Neuronal stem cell (in vitro differentiated cells): ENCODE measurements around the gene STX16.
A peak's percentile ranks its signal among the peaks of the same experiment; 100 is the strongest.

Experiments used
- DNase-seq: peaks from one replicate; pipeline ENCODE4 v3.0.0-alpha.2; 2013; ENCODE audit warnings: low spot score
- H2AFZ ChIP-seq: one replicate; pipeline ENCODE4 v1.6.1; 2013; ENCODE audit warnings: mild to moderate bottlenecking, low read length, inconsistent platforms
- H2AK5ac ChIP-seq: 2 replicates; pipeline ENCODE4 v1.6.1; 2013; ENCODE audit warnings: low read depth, mild to moderate bottlenecking, inconsistent platforms, low read length, moderate library complexity, mixed read lengths
- H2BK120ac ChIP-seq: 2 replicates; pipeline ENCODE4 v1.6.1; 2013; ENCODE audit warnings: low read depth, mild to moderate bottlenecking, inconsistent platforms, low read length, moderate library complexity, mixed read lengths
- H2BK12ac ChIP-seq: one replicate; pipeline ENCODE4 v1.6.1; 2013; ENCODE audit warnings: low read length, inconsistent platforms
- H2BK15ac ChIP-seq: 2 replicates; pipeline ENCODE4 v1.6.1; 2013; ENCODE audit warnings: mild to moderate bottlenecking, low read length, inconsistent platforms, mixed read lengths
- H2BK5ac ChIP-seq: one replicate; pipeline ENCODE4 v1.6.1; 2013; ENCODE audit warnings: inconsistent platforms, mild to moderate bottlenecking, low read length, moderate library complexity
- H3K14ac ChIP-seq: one replicate; pipeline ENCODE4 v1.6.1; 2013; ENCODE audit warnings: low read length, inconsistent platforms
- H3K18ac ChIP-seq: 2 replicates; pipeline ENCODE4 v1.6.1; 2013; ENCODE audit warnings: low read length, inconsistent platforms
- H3K23ac ChIP-seq: 2 replicates; pipeline ENCODE4 v1.6.1; 2013; ENCODE audit warnings: low read depth, mild to moderate bottlenecking, mixed read lengths, low read length, inconsistent platforms; ENCODE audit not compliant: poor library complexity
- H3K27ac ChIP-seq: replicated peaks from 3 replicates; pipeline ENCODE4 v1.5.1; 2013; ENCODE audit warnings: low read length, inconsistent platforms
- H3K27me3 ChIP-seq, 3 experiments: 2 replicates each; pipeline ENCODE4 v1.6.1; 2013; ENCODE audit warnings: low read length in 3 of 3, mild to moderate bottlenecking in 2 of 3, inconsistent platforms in 1 of 3, low read depth in 1 of 3, mixed read lengths in 1 of 3, moderate library complexity in 1 of 3; ENCODE audit not compliant: control insufficient read depth in 3 of 3, insufficient read depth in 3 of 3
- H3K36me3 ChIP-seq, 2 donors: replicated peaks in 1 of 2; 2 replicates each; pipeline ENCODE4 v1.6.1; 2013; ENCODE audit warnings: low read length in 2 of 2; ENCODE audit not compliant: control insufficient read depth in 2 of 2, insufficient read depth in 2 of 2
- H3K4ac ChIP-seq: 2 replicates; pipeline ENCODE4 v1.6.1; 2013; ENCODE audit warnings: inconsistent platforms, mild to moderate bottlenecking, low read length, moderate library complexity
- H3K4me1 ChIP-seq, 2 donors: 1 replicate in 1 of 2; 2 replicates in 1 of 2; pipeline ENCODE4 v1.6.1; 2013; ENCODE audit warnings: low read length in 2 of 2, low read depth in 1 of 2; ENCODE audit not compliant: control insufficient read depth in 2 of 2, insufficient read depth in 1 of 2
- H3K4me2 ChIP-seq: one replicate; pipeline ENCODE4 v1.6.1; 2013; ENCODE audit warnings: mild to moderate bottlenecking, low read length, inconsistent platforms; ENCODE audit not compliant: insufficient read depth, poor library complexity, severe bottlenecking
- H3K4me3 ChIP-seq, 2 donors: 2 replicates each; pipeline ENCODE4 v1.5.1; 2013; ENCODE audit warnings: low read length in 2 of 2, mild to moderate bottlenecking in 2 of 2, inconsistent platforms in 1 of 2, moderate library complexity in 1 of 2
- H3K79me1 ChIP-seq: one replicate; pipeline ENCODE4 v1.6.1; 2013; ENCODE audit warnings: low read depth, mild to moderate bottlenecking, inconsistent platforms, low read length, moderate library complexity
- H3K9ac ChIP-seq: one replicate; pipeline ENCODE4 v1.6.1; 2013; ENCODE audit warnings: mild to moderate bottlenecking, low read depth, low read length, inconsistent platforms; ENCODE audit not compliant: poor library complexity
- H3K9me3 ChIP-seq, 2 donors: replicated peaks in 1 of 2; 2 replicates each; pipeline versions ENCODE3 to v1.6.1; 2013; ENCODE audit warnings: low read length in 2 of 2, mild to moderate bottlenecking in 2 of 2, inconsistent platforms in 1 of 2, low read depth in 1 of 2, mixed read lengths in 1 of 2, moderate library complexity in 1 of 2; ENCODE audit not compliant: control insufficient read depth in 2 of 2, insufficient read depth in 1 of 2
- H4K8ac ChIP-seq: one replicate; pipeline ENCODE4 v1.6.1; 2013; ENCODE audit warnings: low read depth, mild to moderate bottlenecking, inconsistent platforms, low read length, moderate library complexity
- H4K91ac ChIP-seq: one replicate; pipeline ENCODE4 v1.6.1; 2013; ENCODE audit warnings: low read length, low read depth, mild to moderate bottlenecking, inconsistent platforms; ENCODE audit not compliant: poor library complexity
- WGBS, 2 donors: extraction: QIAGEN DNeasy Blood & Tissue Kit; methylation state at CpG; one replicate each; pipeline ENCODE4 v1.1.7; 2013; ENCODE audit warnings: missing lambda C conversion rate in 2 of 2, mixed read lengths in 1 of 2; ENCODE audit not compliant: insufficient read length in 2 of 2, insufficient replicate concordance in 1 of 2; ENCODE audit errors: extremely low coverage in 2 of 2; 5-methylcytosine and 5-hydroxymethylcytosine counted together

The STX16 gene

GRCh38 chr20:58636983-58637421 is 14.1 kb upstream of the STX16 start:
- WGBS, 2 donors, result no CpG with 5 or more reads among the region's 8 CpGs
- Histone ChIP-seq H2BK5ac (no peak overlapping the region), H2BK15ac (no peak overlapping the region), H3K27ac (no peak overlapping the region), H3K4me3 (no peak overlapping the region), H3K18ac (peak overlapping the region; percentile 49), H3K23ac (peak overlapping the region; percentile 44), H4K91ac (no peak overlapping the region), H2BK12ac (no peak overlapping the region), H3K36me3 (no peaks in the 10 kb centered on the region), H3K9ac (no peak overlapping the region), H4K8ac (no peak overlapping the region), H2AFZ (no peak overlapping the region), H2AK5ac (peak overlapping the region; percentile 78), H2BK120ac (no peak overlapping the region), H3K9me3 (peaks cover 0 to 1% of the 10 kb centered on the region in 2 donors), H3K27me3 (peaks cover 0 to 11% (median 0%) of the 10 kb centered on the region in 3 experiments), H3K79me1 (no peaks in the 10 kb centered on the region), H3K14ac (no peak overlapping the region), H3K4me1 (peaks cover 0 to 6% of the 10 kb centered on the region in 2 donors), H3K4me2 (no peak overlapping the region), H3K4ac (no peak overlapping the region)
- peak; percentile 6 for DNase-seq

- WGBS, 2 donors, result no CpG with 5 or more reads among the region's 24 CpGs
These were observed 13.4 kb upstream of the STX16 start for GRCh38 chr20:58637466-58638213.

GRCh38 chr20:58638467-58639181 is 12.5 kb upstream of the STX16 start:
- Histone ChIP-seq H3K9ac (no peak overlapping the region), H4K91ac (no peak overlapping the region), H4K8ac (no peak overlapping the region), H3K4me3 (no peak overlapping the region), H3K36me3 (no peaks in the 10 kb centered on the region), H3K14ac (no peak overlapping the region), H3K9me3 (peaks cover 0 to 1% of the 10 kb centered on the region in 2 donors), H2BK12ac (no peak overlapping the region), H3K4me2 (no peak overlapping the region), H2BK5ac (no peak overlapping the region), H2BK15ac (no peak overlapping the region), H2AK5ac (no peak overlapping the region), H3K27me3 (peaks cover 0 to 11% (median 0%) of the 10 kb centered on the region in 3 experiments), H3K79me1 (no peaks in the 10 kb centered on the region), H3K4me1 (peaks cover 0 to 6% of the 10 kb centered on the region in 2 donors), H2AFZ (no peak overlapping the region), H3K4ac (no peak overlapping the region), H2BK120ac (no peak overlapping the region), H3K23ac (no peak overlapping the region), H3K18ac (no peak overlapping the region), H3K27ac (no peak overlapping the region)
- WGBS, 2 donors, result no CpG with 5 or more reads among the region's 7 CpGs
- no peak for DNase-seq

More at GRCh38 chr20:58637466-58638213, 13.4 kb upstream of the STX16 start:
- Histone ChIP-seq H3K27me3 (peaks cover 0 to 11% (median 0%) of the 10 kb centered on the region in 3 experiments), H3K79me1 (no peaks in the 10 kb centered on the region), H2BK15ac (no peak overlapping the region), H4K8ac (no peak overlapping the region), H3K4me2 (no peak overlapping the region), H4K91ac (no peak overlapping the region), H2BK120ac (no peak overlapping the region), H3K9ac (peak overlapping the region; percentile 22), H2AK5ac (peak overlapping the region; percentile 42), H3K36me3 (no peaks in the 10 kb centered on the region), H3K27ac (no peak overlapping the region), H3K23ac (peak overlapping the region; percentile 56), H3K9me3 (peaks cover 0 to 1% of the 10 kb centered on the region in 2 donors), H3K4me1 (peaks cover 0 to 6% of the 10 kb centered on the region in 2 donors), H3K4me3 (no peak overlapping the region), H2AFZ (no peak overlapping the region), H3K4ac (no peak overlapping the region), H2BK12ac (peak overlapping the region; percentile 28), H2BK5ac (no peak overlapping the region), H3K18ac (peak overlapping the region; percentile 12), H3K14ac (no peak overlapping the region)
- DNase-seq, result no peak
